H1 (cell line): ENCODE data around the gene RAB11FIP3.

Source experiments
- BRCA1 ChIP-seq: IDR thresholded peaks from 2 replicates; pipeline ENCODE4 v1.6.1; 2012; ENCODE audit warnings: low read depth, low read length, improper control_type of control experiment
- CHD2 ChIP-seq: IDR thresholded peaks from 2 replicates; pipeline ENCODE4 v1.6.1; 2012; ENCODE audit warnings: low read length, improper control_type of control experiment
- EP300 ChIP-seq, 2 experiments: IDR thresholded peaks; 1 replicate in 1 of 2; 2 replicates in 1 of 2; pipeline ENCODE4 v1.6.1; 2011 to 2012; ENCODE audit warnings: low read depth in 2 of 2, low read length in 2 of 2, mild to moderate bottlenecking in 2 of 2, borderline replicate concordance in 1 of 2, inconsistent platforms in 1 of 2, moderate library complexity in 1 of 2
- KDM5A ChIP-seq: fragments of 200-600 bp; IDR thresholded peaks from 2 replicates; pipeline ENCODE4 v1.7.1; 2012; ENCODE audit warnings: mild to moderate bottlenecking, low read length, inconsistent platforms, mixed read lengths
- POLR2A ChIP-seq, 2 experiments: IDR thresholded peaks; 1 replicate in 1 of 2; 2 replicates in 1 of 2; pipeline ENCODE4 v1.6.1; 2011; ENCODE audit warnings: low read depth in 2 of 2, low read length in 2 of 2, mild to moderate bottlenecking in 2 of 2; ENCODE audit errors: control extremely low read depth in 1 of 2
- POLR2AphosphoS5 ChIP-seq: IDR thresholded peaks from 2 replicates; pipeline ENCODE4 v1.6.1; 2011; ENCODE audit warnings: low read depth, low read length
- SIN3A ChIP-seq, 2 experiments: IDR thresholded peaks in 1 of 2; conservative IDR thresholded peaks in 1 of 2; 2 replicates each; pipeline ENCODE4 v1.6.1; 2011 to 2012; ENCODE audit warnings: low read length in 2 of 2, improper control_type of control experiment in 1 of 2, low read depth in 1 of 2, mild to moderate bottlenecking in 1 of 2
- SP1 ChIP-seq: IDR thresholded peaks from 2 replicates; pipeline ENCODE4 v1.6.1; 2011; ENCODE audit warnings: low read depth, low read length
- SP4 ChIP-seq: IDR thresholded peaks from 2 replicates; pipeline ENCODE4 v1.6.1; 2012; ENCODE audit warnings: low read length, inconsistent platforms
- TAF1 ChIP-seq: IDR thresholded peaks from 2 replicates; pipeline ENCODE4 v1.6.1; 2011; ENCODE audit warnings: mild to moderate bottlenecking, low read depth, low read length
- TF ChIP-seq, protein P1 (sequence below), 3 experiments: IDR thresholded peaks; 1 replicate in 2 of 3; 2 replicates in 1 of 3; pipeline versions ENCODE4 v1.5.1 to v1.6.1; 2011; ENCODE audit warnings: low read length in 3 of 3, mild to moderate bottlenecking in 3 of 3, inconsistent platforms in 2 of 3, low read depth in 1 of 3, moderate library complexity in 1 of 3; ENCODE audit not compliant: insufficient read depth in 1 of 3; ENCODE audit errors: control extremely low read depth in 1 of 3
- TF ChIP-seq, protein P2 (sequence below): IDR thresholded peaks from 2 replicates; pipeline ENCODE4 v1.6.1; 2012; ENCODE audit warnings: low read length, inconsistent platforms
- TF ChIP-seq, protein P3 (sequence below): IDR thresholded peaks from 2 replicates; pipeline ENCODE4 v1.6.1; 2012; ENCODE audit warnings: inconsistent platforms

DNA sequence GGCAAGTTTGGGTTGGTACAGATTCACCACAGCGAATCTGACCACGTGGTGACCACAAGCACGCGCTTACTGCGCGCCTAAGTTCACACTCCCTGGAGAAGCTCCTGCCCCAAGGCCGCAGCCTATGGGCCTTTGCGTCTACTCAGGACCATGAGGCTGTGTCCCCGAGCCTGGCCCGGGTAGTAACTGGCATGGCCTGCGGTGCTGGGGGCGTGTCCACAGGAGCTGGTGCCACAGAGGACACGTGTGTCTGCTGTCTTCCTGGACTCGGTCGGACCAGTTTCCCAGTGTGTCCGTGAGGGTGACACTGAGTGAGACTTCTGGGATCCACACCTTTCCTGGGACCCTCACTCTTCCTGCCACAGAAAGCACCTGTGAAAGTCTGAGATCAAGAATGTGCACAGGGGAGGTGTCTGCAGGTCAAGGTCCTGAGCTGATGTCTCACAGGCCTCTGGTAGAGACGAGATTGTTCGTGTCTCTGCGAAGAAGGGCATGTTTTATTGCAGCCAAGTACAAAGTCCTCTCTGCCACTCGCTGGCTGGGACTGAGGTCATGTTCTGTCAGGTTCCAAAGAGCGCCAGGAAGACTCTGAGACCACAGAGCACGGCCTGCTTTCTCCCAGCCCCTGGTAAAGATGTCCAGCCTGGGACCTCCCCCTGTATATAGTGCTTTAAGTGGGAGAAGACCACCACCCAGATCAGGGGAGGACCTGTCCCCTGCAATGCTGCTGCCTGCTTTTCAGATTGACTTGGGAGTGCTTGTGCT, 76.9 kb downstream of the RAB11FIP3 start:
- TF ChIP-seq POLR2AphosphoS5: no peak
- no peak for TF ChIP-seq CHD2
- no peak for TF ChIP-seq SP4
- no peak for TF ChIP-seq KDM5A
- TF ChIP-seq, protein P1, sequence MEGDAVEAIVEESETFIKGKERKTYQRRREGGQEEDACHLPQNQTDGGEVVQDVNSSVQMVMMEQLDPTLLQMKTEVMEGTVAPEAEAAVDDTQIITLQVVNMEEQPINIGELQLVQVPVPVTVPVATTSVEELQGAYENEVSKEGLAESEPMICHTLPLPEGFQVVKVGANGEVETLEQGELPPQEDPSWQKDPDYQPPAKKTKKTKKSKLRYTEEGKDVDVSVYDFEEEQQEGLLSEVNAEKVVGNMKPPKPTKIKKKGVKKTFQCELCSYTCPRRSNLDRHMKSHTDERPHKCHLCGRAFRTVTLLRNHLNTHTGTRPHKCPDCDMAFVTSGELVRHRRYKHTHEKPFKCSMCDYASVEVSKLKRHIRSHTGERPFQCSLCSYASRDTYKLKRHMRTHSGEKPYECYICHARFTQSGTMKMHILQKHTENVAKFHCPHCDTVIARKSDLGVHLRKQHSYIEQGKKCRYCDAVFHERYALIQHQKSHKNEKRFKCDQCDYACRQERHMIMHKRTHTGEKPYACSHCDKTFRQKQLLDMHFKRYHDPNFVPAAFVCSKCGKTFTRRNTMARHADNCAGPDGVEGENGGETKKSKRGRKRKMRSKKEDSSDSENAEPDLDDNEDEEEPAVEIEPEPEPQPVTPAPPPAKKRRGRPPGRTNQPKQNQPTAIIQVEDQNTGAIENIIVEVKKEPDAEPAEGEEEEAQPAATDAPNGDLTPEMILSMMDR (IDR thresholded peaks at IDR 0.05; ENCODE audit: control extremely low read depth in 1 of 3, insufficient read depth in 1 of 3, low read depth in 1 of 3, low read length in 3 of 3): no peak
- TF ChIP-seq, protein P2, sequence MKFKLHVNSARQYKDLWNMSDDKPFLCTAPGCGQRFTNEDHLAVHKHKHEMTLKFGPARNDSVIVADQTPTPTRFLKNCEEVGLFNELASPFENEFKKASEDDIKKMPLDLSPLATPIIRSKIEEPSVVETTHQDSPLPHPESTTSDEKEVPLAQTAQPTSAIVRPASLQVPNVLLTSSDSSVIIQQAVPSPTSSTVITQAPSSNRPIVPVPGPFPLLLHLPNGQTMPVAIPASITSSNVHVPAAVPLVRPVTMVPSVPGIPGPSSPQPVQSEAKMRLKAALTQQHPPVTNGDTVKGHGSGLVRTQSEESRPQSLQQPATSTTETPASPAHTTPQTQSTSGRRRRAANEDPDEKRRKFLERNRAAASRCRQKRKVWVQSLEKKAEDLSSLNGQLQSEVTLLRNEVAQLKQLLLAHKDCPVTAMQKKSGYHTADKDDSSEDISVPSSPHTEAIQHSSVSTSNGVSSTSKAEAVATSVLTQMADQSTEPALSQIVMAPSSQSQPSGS: no peak
- TF ChIP-seq, protein P3, sequence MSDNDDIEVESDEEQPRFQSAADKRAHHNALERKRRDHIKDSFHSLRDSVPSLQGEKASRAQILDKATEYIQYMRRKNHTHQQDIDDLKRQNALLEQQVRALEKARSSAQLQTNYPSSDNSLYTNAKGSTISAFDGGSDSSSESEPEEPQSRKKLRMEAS: no peak
- TF ChIP-seq SP1: no peak
- TF ChIP-seq EP300 (IDR thresholded peaks at IDR 0.05; ENCODE audit: borderline replicate concordance in 1 of 2, low read depth in 2 of 2, low read length in 2 of 2): no peak
- no peak for TF ChIP-seq SIN3A (conservative IDR thresholded peaks at IDR 0.05 in 1 of 2, IDR thresholded peaks at IDR 0.05 in 1 of 2; ENCODE audit: low read depth in 1 of 2, low read length in 2 of 2)
- no peak for TF ChIP-seq BRCA1
- TF ChIP-seq POLR2A (IDR thresholded peaks at IDR 0.05; ENCODE audit: control extremely low read depth in 1 of 2, low read depth in 2 of 2, low read length in 2 of 2): no peak
- no peak for TF ChIP-seq TAF1
